KOPT-K1 (cell line): Measurements from ENCODE around the gene TSC22D4.
"Not testable (repeated sequence)": the region's sequence is repeated elsewhere in the genome, so short reads cannot be mapped to it uniquely, and the experiment has no call there.

Source experiments
- H3K27ac ChIP-seq: fragments of 200-600 bp; sonication (generic); 2 replicates; pipeline ENCODE4 v1.5.1; 2016; ENCODE audit warnings: antibody characterized with exemption, mild to moderate bottlenecking, low read depth, low read length; ENCODE audit not compliant: poor library complexity, severe bottlenecking
- H3K36me3 ChIP-seq: fragments of 200-600 bp; sonication (generic); 2 replicates; pipeline ENCODE4 v1.5.1; 2017; ENCODE audit warnings: antibody characterized with exemption, mild to moderate bottlenecking, low read length, moderate library complexity; ENCODE audit not compliant: insufficient read depth
- H3K9me3 ChIP-seq: fragments of 200-600 bp; sonication (generic); 2 replicates; pipeline ENCODE4 v1.5.1; 2017; ENCODE audit warnings: antibody characterized with exemption, low read length, mild to moderate bottlenecking; ENCODE audit not compliant: insufficient read depth, poor library complexity, severe bottlenecking

The TSC22D4 gene

GRCh38 chr7:100478958-100479660 is at the start of gene TSC22D4:
TSC22D4 (minus strand) TSS chr7:100479214; CDS start chr7:100478038, 1,176 bp downstream.
- H3K36me3 ChIP-seq: peaks cover 32% of the 10 kb centered on the region
- H3K9me3 ChIP-seq: no peaks in the 10 kb centered on the region
- peak within 1 kb of the TSS; percentile 87 for H3K27ac ChIP-seq

DNA sequence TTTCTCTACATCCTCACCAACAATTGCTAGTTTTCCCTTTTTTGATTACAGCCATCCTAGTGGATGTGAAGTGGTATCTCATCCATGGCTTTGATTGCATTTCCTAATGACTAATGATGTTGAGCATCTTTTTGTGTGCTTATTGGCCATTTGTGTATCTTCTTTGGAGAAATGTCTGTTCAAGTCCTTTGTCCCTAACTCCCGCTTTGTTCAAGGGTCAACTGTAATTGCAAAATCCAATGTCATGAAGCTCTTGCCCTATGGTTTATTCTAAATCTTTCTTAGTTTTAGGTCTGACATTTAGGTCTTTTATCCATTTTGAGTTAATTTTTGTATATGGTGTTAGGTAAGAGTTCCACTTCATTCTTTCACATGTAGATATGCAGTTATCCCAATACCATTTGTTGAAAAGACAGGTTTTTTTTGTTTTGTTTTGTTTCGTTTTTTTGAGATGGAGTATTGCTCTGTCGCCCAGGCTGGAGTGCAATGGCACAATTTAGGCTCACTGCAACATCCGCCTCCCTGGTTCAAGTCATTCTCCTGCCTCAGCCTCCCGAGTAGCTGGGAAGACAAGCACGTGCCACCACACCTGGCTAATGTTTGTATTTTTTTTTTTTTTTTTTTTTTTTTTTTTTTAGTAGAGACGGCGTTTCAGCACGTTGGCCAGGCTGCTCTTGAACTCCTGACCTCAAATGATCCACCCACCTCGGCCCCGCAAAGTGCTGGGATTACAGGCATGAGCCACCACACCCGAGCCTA is 49.3 kb upstream of the TSC22D4 start:
- not testable (repeated sequence) for H3K36me3 ChIP-seq, H3K9me3 ChIP-seq, H3K27ac ChIP-seq

- H3K36me3 ChIP-seq, H3K27ac ChIP-seq, H3K9me3 ChIP-seq: not testable (repeated sequence)
Observed at GRCh38 chr7:100523192-100523591, 44.2 kb upstream of the TSC22D4 start.

- not testable (repeated sequence) for H3K36me3 ChIP-seq, H3K9me3 ChIP-seq, H3K27ac ChIP-seq
Observed at GRCh38 chr7:100521909-100522593, 43.0 kb upstream of the TSC22D4 start.

- H3K36me3 ChIP-seq: no peaks in the 10 kb centered on the region
- no peaks in the 10 kb centered on the region for H3K9me3 ChIP-seq
- H3K27ac ChIP-seq: no peak overlapping the region
Observed at GRCh38 chr7:100521076-100521475, 42.1 kb upstream of the TSC22D4 start.

- H3K36me3 ChIP-seq: no peaks in the 10 kb centered on the region
- no peak overlapping the region for H3K27ac ChIP-seq
- no peaks in the 10 kb centered on the region for H3K9me3 ChIP-seq
Observed at GRCh38 chr7:100520138-100520537, 41.1 kb upstream of the TSC22D4 start.

GRCh38 chr7:100519580-100519979 is 40.6 kb upstream of the TSC22D4 start:
- no peak overlapping the region for H3K27ac ChIP-seq
- H3K9me3 ChIP-seq: no peaks in the 10 kb centered on the region

GRCh38 chr7:100517305-100517704 is 38.3 kb upstream of the TSC22D4 start:
- Histone ChIP-seq H3K36me3 (no peaks in the 10 kb centered on the region), H3K27ac (no peak overlapping the region), H3K9me3 (no peaks in the 10 kb centered on the region)

More at GRCh38 chr7:100519580-100519979, 40.6 kb upstream of the TSC22D4 start:
- no peaks in the 10 kb centered on the region for H3K36me3 ChIP-seq

DNA sequence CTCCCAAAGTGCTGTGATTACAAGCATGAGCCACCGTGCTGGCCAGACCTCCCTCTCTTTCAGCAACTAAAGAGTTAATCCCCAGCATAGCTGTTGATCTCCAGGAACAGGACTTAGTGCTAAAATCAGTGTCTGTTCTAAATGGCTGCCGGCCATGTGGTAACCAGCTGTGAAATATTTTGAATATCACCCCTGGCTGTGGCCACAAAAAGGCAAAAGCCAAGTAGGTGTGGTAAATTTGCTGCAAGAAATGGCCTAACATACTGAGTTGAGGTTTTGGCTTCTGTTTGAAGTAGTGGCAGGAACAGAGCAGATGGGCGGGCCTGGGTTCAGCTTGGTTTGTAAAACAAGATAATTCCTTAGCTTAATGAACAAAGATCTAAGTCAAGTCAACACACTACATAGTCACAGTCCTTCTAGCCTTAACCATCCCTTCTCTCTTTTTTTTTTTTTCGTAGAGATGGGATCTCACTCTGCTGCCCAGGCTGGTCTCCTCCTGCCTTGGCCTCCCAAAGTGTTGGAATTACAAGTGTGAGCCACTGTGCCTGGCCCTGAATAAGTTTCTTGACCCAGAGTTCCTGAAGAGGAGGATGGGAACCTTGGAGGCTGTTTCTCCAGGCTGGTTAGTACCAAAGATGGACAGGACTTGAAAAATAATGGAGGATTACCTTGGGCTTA is 37.3 kb upstream of the TSC22D4 start:
- Histone ChIP-seq H3K36me3 (no peaks in the 10 kb centered on the region), H3K9me3 (no peaks in the 10 kb centered on the region), H3K27ac (no peak overlapping the region)

DNA sequence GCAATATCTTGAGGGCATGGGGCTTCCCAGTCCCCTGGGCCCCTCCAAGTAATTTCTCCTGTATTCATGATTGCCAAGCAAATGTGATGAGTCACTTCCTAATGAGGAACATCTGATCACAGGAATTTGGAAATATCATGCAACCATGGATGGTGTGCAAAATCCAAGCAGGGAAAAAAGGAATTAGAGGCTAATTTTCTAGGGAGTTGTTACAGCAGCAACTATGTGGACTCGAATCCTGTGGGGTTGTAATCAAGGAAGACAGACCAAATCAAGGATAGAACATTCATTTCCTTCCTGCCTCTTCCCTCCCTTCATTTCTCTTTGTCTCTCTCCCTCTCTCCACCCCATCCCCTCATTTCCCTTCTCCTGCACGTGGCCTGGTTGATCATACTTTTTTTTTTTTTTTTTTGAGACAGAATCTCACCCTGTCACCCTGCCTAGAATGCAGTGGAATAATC is 36.1 kb upstream of the TSC22D4 start:
- Histone ChIP-seq H3K36me3 (no peaks in the 10 kb centered on the region), H3K9me3 (no peaks in the 10 kb centered on the region), H3K27ac (no peak overlapping the region)

DNA sequence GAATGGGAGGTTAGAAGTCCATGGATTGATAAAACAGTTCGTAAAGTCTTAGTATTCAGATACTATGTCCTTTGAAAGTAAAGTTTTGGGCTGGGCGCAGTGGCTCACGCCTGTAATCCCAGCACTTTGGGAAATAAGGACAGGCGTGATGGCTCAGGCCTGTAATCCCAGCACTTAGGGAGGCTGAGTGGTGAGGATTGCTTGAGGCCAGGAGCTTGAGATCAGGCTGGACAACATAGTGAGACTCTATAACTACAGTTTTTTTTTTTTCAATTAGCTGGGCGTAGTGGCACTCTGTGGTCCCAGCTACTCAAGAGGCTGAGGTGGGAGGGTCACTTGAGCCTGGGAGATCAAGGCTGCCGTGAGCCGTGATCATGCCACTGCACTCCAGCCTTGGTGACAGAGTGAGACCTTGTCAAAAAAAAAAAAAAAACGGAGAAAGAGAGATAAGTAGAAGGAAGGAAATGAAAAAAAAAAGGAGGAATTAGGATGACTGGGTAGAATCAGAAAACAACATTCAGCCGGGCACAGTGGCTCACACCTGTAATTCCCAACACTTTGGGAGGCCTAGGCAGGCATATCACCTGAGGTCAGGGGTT is 34.3 kb upstream of the TSC22D4 start:
- no peak overlapping the region for H3K27ac ChIP-seq
- H3K9me3 ChIP-seq: no peaks in the 10 kb centered on the region
- no peaks in the 10 kb centered on the region for H3K36me3 ChIP-seq

DNA sequence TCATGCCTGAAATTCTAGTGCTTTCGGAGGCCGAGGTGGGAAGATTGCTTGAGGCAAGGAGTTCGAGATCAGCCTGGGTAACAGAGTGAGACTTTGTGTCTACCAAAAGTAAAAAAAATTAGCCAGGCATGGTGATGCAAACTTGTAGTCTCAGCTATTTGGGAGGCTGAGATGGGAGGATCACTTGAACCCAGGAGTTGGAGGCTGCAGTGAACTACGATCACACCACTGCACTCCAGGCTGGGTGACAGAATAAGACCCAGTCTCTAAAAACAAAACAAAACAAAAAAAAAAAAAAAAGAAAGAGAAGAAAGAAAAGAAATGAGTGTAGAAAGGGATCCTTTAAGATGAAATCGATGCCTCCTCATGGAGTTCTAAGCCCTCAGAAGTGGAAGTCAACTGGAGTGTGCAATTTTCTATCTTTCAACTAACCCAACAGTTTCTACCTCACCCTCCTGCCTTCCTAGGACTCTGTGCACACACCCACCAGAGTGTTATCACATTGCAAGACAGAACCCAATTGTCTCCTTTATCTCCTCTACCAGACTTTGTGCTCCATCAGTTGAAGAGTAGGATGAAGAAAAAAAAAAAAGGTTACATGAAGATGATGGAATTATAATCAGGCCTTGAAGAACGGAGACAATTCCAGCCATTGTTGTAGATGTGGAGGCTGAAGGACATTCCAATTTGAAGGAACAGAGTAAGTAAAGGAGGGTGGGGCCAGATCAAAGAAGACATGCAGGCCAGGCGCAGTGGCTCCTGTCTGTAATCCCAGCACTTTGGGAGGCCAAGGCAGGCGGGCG is 31.6 kb upstream of the TSC22D4 start:
- H3K9me3 ChIP-seq: no peaks in the 10 kb centered on the region
- H3K36me3 ChIP-seq: no peaks in the 10 kb centered on the region
- H3K27ac ChIP-seq: no peak overlapping the region

DNA sequence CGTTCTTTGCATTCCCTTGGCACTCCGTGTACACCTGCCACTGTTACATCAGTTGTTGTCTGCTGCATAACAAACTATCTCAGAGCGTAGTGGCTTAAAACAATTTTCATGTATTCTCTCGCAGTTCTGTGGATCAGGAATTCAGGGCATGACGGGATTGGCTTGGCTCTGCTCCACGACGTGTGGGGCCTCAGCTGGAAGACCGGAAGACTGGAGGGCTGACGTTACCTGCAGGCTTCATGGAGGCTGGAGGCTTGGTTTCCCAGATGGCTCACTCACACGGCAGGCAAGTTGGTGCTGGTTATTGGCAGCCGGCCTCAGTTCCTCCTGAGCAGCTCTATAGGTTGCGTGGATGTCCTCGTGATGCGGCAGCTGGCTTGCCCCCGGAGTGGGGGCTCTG is 30.2 kb upstream of the TSC22D4 start:
- Histone ChIP-seq H3K27ac (no peak overlapping the region), H3K9me3 (no peaks in the 10 kb centered on the region)

GRCh38 chr7:100506356-100506923 is 27.4 kb upstream of the TSC22D4 start:
- H3K27ac ChIP-seq: no peak overlapping the region
- H3K9me3 ChIP-seq: no peaks in the 10 kb centered on the region
- no peaks in the 10 kb centered on the region for H3K36me3 ChIP-seq

More for the DNA sequence above, 30.2 kb upstream of the TSC22D4 start:
- H3K36me3 ChIP-seq: no peaks in the 10 kb centered on the region
